Left hindlimb (tissue), 1 donor: ENCODE results near the gene TRPM2.

ENCODE experiments used
- DNase-seq: peaks from one replicate; pipeline ENCODE4 v3.0.0-alpha.2; 2018

Gene TRPM2

DNA sequence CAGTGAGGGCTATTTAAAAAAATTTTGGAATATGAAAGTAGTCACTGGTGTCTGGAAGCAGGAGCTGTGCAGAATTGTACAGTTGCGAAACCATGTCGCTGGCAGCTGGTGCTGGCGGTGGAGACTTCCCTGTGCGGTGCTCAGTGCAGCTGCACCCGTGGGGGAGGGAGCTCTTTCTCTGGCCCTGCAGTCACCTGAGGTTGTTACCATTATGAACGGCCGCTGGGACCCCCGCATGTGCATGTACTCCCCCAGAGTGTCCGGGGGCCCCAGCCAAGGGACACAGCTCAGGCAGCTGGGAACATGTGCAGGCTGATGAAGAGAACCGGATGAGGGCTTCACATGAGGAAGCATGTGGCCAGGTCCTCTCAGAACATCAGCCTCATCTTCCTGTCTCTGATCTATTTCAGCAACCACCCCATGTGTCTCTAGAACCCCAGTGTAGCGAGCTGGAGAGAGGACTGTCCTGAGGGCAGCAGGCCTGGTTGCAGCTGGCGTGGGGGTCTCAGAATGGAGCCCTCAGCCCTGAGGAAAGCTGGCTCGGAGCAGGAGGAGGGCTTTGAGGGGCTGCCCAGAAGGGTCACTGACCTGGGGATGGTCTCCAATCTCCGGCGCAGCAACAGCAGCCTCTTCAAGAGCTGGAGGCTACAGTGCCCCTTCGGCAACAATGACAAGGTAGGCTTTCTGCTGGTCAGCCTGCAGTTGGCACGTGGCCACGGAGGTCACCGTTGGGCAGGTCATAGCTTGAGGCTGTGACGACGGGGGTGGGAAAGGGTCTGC lies at the start of gene TRPM2:
Gene TRPM2 (plus strand): TSS at position 431 of the 780 bp plus-strand sequence. CDS start 80 bp downstream, at position 511.
- peak; percentile 72 for DNase-seq

DNA sequence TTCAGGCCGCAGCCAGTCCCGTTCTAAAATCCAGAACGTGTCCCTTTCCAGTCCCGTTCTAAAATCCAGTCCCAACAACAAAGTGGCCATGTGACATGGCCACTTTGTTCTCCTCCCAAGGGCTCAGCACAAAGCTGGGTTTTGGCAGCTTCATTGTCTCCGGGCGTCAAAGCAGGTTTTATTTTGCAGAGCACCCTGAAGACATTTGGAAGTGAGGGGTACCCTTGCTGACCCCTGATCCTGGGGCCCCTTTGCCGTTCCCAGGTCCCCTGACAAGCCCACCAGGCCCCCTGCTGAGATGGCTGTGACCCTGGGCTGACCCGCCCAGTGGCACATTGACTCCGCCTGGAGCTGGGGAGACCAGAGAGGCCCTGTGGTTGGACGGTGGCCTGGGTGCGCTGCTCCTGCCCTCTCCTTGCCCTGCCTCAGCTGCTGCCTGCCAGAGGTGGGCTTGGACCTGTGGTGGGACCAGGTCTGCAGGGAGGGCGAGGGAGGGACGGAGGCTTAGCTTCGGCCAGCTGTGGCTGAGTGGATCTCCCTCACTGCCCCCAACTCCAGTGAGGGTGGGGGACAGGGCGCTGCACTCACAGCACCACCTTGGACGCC lies 49.3 kb upstream of the TRPM2 start:
- DNase-seq: no peak

DNA sequence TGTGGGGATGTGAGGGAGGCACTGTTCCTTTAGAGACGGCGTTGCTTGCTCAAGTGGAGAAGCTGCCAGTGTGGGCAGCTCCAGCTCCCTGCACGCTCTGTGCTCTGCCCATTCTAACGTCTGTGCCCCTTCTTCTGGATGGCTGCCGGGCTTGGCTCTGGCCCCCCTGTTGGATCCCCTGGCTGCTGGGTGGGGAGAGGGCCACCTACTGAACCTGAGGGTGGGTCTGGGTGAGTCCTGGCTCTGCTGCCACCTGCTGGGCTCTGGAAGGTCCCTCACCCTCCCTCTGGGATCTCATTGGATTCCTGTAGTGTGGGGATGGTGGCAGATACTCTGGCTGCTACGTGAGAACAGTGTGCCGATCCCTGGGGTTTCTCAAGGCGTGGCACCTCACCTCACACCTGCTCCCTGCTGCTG lies 48.5 kb upstream of the TRPM2 start:
- no peak for DNase-seq

DNA sequence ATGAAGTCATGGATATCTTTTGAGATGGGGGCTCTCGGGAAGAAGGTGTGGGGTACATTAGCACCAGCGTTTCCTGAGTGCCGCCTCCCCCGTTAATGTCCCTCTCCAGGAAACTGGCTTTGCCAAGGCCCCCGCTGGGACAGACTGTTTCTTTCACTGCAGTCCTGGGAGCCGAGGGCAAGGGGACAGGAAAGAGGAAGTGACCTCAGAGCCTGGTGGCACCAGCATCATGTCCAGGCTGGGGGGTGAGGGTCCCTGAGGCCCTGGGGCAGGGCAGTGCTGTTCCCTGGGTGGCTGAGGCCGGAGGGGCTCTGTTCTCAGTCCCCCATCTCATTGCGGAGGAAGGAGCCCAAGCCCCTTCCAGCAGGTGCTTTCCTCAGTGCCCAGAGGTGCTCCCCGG lies 47.7 kb upstream of the TRPM2 start:
- DNase-seq: no peak

DNA sequence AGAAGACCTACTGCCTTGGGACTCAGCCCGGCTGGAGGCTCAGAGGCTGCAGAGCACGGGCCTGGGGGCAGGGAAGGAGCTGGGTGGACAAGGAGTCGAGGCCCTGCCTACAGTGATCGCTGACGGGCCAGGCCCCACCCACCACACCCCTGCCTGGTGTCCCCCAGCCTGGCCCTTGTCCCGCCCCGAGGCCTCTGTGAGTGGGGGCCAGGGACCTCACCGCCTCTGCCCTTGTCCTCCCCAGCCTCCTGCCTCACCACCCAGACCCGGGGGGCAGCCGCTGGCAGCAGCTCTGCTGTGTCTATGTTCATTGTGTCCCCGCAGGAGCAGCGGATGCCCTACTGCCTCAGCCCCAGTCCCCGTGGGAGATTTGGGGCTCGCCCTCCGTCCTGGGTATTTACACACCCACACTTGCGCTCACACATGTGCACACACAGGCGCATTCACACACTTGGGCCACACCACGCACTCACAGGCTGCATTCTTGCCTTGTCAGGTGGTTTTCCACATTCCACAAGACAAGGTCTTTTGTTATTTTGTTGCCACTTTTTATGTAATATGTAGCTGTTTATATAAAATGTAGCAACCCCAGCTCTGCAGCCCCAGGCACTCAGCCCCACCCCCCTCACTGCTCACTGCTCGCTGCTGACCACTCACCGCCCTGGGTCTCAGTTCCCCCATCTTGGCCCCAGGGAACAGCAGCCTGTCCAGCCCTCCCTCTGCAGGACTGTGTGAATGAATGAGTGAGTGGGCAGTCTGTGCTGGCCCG lies 46.3 kb upstream of the TRPM2 start:
- DNase-seq: no peak

DNA sequence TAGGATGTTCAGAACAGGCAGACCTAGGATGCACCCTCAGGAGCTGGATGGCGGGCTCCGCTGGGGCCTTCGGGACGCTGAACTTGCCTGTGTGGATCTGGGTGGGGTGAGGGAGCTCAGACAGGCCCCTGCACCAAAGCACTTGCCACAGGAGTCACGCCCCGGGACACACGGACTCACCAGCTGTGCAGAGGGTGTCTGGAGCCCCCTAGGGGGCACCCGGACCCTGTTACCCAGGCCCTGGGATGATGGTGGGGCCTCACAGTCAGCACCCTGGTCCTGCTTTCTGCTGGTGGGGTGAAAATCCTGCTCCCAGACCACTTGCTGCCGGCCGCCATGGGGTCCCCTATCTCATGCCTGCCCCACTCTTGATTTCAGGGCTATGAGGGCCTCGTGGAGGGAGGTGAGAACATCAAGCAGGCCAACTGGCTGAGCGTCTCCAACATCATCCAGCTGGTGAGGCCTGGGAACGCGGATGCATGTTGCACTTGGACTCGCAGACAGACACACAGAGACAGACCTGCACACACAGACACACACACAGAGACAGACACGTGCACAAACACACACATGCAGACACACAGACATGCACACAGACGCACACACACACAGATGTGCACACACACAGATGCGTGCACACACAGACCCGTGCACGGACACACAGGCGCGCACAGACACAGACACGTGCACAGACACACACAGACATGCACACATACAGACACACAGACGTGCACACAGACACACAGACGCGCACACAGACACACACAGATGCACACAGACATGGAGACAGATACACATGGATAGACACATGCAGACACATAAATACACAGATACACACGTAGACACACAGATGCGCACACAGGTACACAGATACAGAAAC lies 42.6 kb upstream of the TRPM2 start:
- DNase-seq: no peak

DNA sequence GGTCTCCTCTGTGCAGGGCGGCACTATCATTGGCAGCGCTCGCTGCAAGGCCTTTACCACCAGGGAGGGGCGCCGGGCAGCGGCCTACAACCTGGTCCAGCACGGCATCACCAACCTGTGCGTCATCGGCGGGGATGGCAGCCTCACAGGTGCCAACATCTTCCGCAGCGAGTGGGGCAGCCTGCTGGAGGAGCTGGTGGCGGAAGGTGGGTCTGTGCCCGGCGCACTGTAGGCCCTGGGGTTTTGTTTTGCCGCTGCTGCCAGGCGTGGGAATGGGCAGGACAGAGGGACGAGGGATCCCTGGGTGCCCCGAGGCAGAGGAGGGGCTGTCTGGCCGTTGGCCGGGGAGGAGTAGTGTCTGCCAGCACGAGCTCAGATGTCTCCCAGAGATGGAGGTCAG lies 41.3 kb upstream of the TRPM2 start:
- no peak for DNase-seq

DNA sequence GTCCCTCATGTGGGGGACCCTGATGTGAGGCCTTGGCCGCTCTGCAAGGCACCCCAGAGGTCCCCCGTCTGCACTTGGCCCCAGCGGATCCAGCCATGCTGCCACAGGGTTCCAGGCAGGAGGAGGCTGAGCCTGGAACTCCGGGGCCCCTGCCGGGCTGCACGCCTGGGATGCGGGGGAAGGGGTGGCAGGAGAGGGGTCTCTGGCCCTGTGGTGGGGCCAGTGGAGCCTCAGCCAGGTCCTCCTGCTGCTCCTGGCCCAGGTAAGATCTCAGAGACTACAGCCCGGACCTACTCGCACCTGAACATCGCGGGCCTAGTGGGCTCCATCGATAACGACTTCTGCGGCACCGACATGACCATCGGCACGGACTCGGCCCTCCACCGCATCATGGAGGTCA lies 40.7 kb upstream of the TRPM2 start:
- DNase-seq: no peak

DNA sequence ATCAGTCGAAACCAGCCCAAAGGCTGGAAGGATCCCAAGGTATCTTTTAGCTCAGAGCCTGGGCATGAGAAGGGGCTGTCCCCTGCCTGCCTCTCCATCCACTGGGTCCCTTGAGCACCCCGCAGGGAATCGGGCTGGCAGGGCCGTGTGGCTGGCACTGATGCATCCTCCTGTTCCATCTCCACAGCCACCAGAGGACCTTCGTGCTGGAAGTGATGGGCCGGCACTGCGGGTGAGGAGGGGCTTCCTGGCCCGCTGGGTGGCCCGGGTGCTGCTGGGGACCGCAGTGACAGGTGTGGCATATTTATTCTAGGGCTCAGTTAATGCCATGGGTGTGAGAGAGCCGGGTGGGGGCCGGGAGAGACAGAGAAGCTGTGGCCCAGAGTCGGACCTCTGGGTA lies 40.0 kb upstream of the TRPM2 start:
- no peak for DNase-seq

DNA sequence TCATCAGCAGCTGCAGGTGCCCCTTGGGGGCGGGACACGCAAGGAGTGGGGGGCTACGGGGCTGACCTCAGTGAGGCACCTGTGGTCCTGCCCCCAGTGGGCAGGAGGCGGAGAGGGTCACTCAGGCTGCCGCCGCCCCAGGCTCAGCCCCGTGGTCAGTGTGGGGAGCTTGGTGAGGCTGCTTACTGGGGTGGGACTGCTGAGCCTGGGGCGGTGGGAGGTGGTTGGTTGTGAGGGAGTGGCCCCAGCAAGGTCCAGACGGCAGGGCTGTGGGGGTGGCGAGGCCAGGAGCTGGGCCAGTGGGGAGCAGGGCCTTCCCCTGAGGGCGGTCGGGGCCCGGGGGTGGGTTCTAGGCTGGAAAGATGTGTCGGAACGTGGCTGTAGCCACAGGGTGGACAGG lies 39.3 kb upstream of the TRPM2 start:
- no peak for DNase-seq

DNA sequence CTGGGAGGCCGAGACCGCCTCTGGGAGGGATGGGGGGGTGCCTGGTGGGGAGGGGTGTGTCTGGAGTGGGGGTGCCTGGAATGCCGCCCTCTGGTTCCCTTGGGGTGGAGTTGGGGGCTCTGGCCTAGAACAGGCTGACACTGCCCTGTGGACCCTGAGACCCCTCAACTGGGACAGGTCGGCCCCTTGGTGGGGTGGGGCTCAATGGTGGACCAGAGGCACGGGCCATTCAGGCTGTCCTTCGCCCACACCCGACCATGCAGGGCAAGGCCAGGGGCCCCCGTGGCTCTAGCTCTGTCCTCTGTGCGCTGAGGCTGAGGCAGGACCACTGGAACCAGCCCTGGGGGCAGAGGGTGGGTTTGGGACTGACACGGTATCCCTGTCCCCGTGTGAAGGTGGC lies 38.9 kb upstream of the TRPM2 start:
- DNase-seq: no peak

DNA sequence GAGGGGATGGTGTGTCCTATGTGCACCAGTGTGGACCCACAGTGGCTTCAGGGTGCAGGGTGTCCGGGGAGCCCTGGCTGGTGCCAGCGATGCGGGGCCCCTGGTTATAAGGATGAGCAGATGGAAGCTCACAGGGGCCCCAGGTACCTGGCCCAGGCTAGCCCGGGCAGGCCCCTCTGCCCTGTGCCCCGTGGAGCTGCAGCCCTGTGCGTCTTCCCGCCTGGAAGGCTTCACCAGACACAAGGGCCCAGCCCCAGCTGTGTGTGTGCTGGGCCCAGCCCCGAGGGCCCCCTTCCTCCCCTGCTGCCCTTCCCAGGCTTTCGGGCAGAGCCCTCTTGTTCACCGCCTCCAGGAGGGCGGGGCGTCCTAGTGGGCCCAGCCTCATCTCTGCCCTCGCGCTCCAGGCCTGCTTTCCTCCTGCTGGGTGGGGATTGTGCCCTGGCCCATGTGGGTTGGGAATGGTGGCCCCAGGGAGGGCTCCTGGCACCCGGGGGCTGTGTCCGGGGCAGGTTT lies 37.7 kb upstream of the TRPM2 start:
- DNase-seq: no peak

DNA sequence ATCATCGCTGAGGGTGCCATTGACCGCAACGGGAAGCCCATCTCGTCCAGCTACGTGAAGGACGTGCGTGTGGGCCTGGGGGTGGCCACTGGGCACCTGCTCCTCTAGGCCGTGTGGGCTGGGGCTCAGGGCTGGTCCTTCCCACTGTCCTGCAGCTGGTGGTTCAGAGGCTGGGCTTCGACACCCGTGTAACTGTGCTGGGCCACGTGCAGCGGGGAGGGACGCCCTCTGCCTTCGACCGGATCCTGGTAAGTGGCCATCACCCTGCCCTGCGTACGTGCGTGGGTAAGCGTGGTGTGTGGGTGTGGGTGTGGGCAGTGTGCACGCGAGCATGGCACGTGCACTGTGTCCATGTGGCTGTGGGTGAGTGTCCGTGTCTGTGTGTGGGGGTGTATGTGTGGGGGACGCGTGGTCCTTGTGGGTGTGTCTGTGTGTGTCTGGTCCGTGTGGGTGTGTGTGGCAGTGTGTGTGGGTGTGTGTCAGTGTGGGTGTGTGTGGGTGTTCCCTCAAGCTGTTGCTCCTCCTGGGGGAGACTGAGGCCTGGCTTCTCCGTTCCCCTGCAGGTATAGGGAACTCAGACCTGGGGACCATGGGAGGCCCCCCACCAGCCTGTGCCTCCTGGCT lies 37.0 kb upstream of the TRPM2 start:
- no peak for DNase-seq

DNA sequence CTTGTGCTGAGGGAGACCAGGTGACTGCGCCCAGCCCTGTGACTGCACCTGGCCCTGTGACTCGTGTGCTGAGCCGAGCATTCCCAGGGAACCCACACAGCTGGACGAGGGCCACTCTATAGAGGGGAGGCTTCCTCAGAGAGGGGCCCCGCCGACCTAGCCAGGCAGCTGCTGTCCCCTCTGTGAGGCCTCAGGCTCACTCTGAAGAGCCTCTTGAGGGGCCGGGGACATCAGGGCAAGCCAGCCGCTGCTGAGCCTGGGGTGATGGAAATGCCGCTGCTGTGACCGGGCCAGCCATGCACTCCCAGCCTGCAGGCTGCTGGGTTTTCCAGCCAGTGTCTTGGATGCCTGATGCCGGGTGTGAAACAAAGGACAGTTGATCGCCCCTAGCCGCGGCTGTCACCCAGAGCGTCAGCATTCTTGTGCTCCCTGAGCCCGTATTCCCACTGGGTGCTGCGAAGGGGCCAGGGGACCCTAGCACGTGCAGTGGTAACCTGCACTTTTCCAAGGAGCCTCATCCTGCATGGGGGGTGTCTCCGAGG lies 36.1 kb upstream of the TRPM2 start:
- no peak for DNase-seq

DNA sequence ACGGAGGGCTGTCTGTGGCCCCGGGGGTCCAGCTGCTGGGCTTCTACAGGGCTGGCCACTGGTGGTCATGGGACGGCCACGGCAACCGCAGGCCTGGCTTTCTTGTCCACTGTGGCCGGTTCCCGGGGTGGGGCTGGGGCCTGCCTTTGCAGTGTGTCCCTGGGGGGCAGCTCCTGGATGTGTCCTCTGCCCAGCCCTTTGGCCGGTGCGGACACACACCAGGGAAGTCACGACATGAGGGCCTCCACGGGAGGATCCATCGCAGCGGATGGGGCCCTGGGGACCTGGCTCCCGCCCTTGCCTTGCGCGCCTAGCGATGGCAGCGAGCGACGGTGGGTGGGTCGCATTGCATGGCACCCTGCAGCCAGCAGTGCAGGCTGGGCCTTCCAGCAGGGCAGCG lies 35.5 kb upstream of the TRPM2 start:
- DNase-seq: no peak

DNA sequence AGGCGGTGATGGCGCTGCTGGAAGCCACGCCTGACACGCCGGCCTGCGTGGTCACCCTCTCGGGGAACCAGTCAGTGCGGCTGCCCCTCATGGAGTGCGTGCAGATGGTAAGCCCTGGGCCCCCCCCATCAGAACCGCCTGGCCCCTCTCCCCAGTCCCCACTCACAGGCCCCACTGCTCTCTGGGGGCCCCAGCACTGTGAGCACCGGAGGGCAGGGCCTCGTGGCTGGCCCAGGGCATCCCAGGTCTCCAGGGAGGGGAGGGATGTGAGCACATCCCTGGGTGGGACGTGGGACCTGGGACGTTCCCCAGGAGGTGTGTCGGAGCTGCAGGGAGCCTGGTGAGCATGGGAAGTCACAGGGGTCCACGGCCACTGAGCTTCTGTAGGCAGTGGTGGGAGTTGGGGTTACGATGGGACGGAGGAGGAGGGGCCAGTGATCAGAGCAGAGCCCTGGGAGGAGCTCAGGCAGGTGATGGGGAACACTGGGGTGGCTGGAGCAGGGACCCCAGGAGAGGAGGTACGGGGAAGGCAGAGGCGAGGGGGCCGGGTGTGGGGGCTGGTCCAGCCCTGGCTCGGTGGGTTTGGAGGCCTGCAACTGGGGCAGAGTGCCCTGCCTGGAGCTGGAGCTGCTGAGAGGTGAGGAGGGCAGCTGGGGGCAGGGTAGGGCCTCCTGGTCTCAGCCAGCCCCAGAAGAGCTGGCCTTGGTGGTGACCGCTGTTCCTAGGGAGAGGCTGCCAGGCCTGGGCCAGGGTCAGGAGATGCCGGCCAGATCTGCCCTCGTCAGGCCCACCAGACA lies 34.7 kb upstream of the TRPM2 start:
- DNase-seq: no peak

DNA sequence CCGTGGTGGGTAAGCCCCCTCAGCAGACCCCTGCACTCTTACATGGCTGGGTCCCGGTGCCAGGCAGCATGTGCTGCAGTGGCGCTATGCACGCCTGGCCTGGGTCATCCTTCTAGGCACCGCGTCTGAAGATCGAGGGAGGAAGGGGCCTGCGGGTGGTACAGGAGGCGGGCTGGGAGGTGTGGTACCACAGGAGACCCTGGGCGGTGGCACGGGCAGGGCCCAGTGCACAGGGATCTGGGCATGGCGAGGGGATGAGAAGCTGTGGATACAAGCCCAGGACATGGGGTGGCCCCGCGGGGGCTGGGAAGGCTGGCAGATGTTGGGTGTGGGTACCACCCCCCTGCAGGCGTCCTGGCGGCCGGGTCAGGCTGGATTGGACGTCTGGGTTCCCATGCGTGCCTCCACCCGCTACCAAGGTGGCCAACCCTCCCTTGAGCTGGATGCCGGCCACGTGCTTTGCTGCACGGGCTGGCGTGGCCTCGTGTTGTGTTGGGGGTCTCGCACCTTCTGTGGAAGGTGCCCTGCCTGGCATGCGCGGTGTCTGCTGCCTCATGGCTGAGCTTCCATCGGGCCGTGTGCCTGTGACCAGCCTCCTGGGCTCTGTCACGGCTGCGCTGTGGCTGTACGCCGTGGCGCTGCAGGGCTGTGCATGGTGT lies 33.9 kb upstream of the TRPM2 start:
- no peak for DNase-seq

DNA sequence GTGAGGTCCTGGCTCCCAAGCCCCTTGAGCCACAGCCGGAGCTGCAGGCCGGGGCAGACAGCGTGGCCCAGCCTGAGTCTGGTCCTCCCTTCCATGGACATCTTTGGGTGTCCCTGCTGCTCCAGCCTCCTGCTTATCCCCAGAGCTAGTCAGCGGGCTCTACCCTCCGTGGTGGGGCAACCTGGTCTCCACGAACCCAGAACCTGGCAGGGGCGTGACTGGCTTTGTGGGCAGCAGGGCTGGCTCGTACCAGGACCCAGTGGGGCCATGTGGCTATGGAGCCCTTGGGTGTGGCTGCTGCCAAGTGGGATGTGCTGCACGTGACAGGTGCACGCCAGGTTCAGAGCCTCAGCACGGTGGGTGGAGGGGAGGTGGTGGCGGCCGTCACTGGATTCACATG lies 32.6 kb upstream of the TRPM2 start:
- DNase-seq: no peak

DNA sequence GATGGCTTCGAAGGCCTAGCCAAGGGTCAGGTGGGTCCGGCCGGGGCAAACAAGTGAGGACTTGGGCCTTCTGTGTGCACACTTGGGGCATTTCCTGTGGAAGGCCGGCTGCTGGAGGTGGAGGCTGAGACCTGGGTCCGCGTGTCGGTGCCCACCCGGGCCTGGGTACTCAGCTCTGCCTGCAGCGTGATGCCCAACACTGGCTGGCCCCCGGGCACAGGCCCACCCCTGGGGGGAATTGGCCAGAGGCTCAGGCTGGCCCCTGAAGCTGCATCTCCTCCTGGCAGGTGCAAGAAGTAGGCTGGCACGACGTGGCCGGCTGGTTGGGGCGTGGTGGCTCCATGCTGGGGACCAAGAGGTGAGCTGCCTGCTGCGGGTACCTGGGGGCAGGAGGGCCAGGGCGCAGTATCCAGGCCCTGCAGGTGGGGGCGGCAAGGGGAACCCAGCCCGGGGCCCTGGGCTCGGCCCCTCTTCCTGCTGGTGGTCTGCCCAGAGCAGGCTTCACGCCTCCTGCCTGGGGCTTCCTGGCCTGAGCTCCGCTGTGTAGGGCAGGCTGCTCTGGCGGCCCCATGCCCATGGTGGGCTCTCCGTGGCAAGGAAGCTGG lies 31.5 kb upstream of the TRPM2 start:
- DNase-seq: no peak
